Posterior cingulate gyrus (tissue), 11 donors: ENCODE measurements around the gene ESYT2.
"Not testable (repeated sequence)": the region's sequence is repeated elsewhere in the genome, so short reads cannot be mapped to it uniquely, and the experiment has no call there.

Experiments used
- DNase-seq, 10 donors: peaks; one replicate each; pipeline versions ENCODE4 v3.0.0 to v3.0.0-alpha.2; 2020 to 2021; ENCODE audit warnings: mixed read lengths in 3 of 10
- intact Hi-C: fragments of 100-400 bp; cut with DNase I; formaldehyde crosslinking; loops from one replicate; pipeline ENCODE4 v1.15.1; 2023

Gene ESYT2

DNA sequence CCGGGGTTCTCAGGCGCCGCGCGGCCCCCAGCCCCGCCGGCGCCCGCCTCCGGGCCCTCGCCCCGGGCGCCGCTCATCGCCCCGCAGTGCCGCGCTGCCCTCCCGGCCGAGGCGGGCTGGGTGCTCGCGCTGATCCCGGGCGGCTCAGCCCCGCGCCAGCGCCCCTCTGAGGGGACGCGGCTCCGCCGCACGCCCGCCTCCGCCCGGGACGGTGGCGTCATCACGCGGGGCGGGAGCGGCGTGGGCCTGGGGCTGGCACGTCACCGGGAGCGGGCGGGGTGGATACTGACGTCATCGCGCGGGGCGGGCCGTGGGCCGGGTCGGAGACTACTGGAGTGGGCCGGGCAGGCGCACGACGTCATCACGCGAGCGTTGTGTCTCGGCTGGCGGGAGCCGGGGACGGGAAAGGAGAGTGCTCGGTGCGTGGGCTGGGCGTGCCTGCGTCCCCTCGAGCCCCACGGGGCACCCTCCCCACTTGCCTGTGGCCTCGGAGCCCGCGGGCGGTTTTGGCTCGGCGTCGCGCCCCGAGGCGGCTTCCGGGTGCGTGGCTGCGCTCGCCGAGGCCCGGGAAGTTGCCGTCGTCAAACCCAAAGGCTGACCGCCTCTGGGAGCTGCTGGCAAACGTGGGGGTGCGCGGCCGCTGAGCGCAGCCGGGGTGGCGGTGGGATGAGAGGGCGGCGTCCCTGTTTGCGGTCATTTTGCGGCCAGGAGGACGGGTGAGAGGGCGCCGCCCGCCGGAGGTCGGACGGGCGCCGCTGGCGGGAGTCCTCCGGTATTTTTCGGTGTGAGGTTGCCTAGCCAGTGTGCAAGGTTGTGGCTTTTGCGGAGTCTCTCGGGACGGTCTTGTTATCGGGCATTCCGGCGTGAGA is at the start of gene ESYT2:
Gene ESYT2, minus strand, starts transcription at position 168 of the 869 bp plus-strand sequence. Its CDS starts 91 bp downstream, at position 77.
- peak; percentile 98 to 100 (median 100) for DNase-seq
- intact Hi-C loops = loop anchor here (1.0 kb wide), 2 partner anchors 27 to 124 kb away; partner anchors contain the start of gene DYNC2I1

DNA sequence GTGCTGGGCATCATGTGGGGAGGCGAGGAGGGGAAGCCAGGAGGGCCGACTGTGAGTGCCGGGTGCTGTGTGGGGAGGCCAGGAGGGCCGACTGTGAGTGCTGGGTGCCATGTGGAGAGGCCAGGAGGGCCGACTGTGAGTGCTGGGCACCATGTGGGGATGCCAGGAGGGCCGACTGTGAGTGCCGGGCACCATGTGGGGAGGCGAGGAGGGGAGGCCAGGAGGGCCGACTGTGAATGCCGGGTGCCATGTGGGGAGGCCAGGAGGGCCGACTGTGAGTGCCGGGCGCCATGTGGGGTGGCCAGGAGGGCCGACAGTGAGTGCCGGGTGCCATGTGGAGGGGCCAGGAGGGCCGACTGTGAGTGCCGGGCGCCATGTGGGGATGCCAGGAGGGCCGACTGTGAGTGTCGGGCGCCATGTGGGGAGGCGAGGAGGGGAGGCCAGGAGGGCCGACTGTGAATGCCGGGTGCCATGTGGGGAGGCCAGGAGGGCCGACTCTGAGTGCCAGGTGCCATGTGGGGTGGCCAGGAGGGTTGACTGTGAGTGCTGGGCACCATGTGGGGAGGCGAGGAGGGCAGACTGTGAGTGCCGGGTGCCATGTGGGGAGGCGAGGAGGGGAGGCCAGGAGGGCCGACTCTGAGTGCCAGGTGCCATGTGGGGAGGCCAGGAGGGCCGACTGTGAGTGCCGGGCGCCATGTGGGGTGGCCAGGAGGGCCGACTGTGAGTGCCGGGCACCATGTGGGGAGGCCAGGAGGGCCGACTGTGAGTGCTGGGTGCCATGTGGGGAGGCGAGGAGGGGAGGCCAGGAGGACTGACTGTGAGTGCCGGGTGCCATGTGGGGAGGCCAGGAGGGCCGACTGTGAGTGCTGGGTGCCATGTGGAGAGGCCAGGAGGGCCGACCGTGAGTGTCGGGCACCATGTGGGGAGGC is 49.1 kb upstream of the ESYT2 start:
- peak; percentile 36 to 94 (median 59) for DNase-seq
- intact Hi-C loops = not testable (repeated sequence)

- intact Hi-C loops = no loop called here
- no peak for DNase-seq
Observed at GRCh38 chr7:158876984-158877383, 47.7 kb upstream of the ESYT2 start.

GRCh38 chr7:158869876-158870275 is 40.6 kb upstream of the ESYT2 start:
- intact Hi-C loops = no loop called here

GRCh38 chr7:158868764-158869410 is 39.6 kb upstream of the ESYT2 start:
- no peak for DNase-seq
- intact Hi-C loops = no loop called here

More at GRCh38 chr7:158869876-158870275, 40.6 kb upstream of the ESYT2 start:
- no peak for DNase-seq

DNA sequence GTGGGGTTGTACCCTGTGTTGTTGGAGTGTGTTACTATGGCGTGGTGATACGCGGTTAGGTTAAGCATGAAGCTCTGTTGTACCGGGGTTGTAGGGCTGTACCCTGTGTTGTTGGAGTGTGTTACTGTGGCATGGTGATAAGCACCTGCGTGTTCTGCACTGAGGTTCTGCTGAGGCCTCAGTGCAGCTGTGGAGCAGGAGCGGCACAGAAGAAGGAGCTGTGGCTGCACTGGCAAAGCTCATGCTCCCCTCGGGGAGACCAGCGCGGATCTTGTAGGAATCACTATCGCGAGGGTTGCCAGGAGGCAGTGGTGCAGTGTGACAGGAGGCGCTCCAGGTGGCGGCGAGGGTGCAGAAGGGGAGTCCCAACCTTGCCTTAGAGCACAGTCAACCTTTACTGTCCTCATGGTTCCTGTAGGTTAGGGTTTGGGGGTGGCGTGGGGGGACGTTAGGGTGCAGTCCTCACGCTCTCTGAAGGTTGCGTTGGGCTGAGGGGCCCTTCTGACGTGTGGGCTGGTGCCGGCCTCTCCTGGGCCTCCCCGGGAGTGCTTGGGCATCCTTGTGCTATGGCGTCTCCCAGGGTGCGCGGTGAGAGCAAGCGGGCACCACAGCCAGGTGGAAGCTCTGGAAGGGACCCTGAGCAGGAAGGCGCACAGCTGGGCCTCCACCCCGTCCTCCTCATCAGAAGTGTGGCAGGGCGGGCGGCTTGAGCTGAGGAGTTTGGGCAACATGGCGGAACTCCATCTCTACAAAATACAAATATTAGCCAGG is 38.1 kb upstream of the ESYT2 start:
- intact Hi-C loops = no loop called here

DNA sequence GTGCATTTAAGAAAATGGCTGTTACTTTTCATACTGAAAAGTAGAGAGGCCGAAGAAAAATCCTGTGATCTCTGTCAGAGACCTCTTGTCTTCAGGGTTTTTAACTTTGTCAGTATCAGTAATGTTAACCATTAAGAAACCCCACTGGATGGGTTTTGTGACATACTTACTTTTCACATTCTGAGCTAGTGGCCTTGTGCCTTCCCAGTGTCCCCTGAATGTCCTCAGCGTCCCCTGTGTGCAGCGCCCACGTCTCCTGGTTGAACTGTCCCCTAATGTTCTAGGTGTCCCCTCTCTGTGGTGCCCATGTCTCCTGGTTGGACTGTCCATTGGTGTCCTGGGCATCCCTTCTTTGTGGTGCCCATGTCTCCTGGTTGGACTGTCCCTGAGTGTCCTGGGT is 36.7 kb upstream of the ESYT2 start:
- no peak for DNase-seq
- intact Hi-C loops = no loop called here

More for the DNA sequence above, 38.1 kb upstream of the ESYT2 start:
- DNase-seq = no peak

DNA sequence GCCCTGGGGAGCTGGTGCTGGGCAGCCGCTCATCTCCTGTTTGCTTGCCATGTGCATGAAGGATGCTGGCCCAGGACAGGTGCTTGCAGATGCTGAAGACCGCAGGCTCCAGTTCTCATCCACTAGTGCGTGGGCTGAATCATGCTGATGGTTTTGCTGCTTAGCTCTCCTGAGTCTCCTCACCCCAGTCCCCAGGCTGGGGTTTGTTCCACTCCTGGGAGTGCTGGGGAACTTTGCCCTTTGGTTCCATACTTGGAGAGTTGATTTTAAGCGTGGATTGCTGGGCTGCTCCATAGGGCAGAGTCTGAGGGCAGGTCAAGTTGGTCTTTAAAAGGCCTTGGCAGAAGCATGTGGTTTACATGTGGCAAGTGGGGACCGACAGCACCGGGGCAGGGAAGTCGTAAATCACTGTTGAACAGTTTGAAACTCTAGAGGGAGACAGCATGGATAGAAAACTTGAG is 36.2 kb upstream of the ESYT2 start:
- no peak for DNase-seq
- intact Hi-C loops = no loop called here

- intact Hi-C loops = no loop called here
- no peak for DNase-seq
Observed at GRCh38 chr7:158864833-158865232, 35.5 kb upstream of the ESYT2 start.

GRCh38 chr7:158864507-158864820 is 35.2 kb upstream of the ESYT2 start:
- intact Hi-C loops = no loop called here
- no peak for DNase-seq

GRCh38 chr7:158863611-158864506 is 34.5 kb upstream of the ESYT2 start:
- peak in 4 of 10 donors; percentile 34 to 85 (median 72) for DNase-seq
- intact Hi-C loops = no loop called here

DNA sequence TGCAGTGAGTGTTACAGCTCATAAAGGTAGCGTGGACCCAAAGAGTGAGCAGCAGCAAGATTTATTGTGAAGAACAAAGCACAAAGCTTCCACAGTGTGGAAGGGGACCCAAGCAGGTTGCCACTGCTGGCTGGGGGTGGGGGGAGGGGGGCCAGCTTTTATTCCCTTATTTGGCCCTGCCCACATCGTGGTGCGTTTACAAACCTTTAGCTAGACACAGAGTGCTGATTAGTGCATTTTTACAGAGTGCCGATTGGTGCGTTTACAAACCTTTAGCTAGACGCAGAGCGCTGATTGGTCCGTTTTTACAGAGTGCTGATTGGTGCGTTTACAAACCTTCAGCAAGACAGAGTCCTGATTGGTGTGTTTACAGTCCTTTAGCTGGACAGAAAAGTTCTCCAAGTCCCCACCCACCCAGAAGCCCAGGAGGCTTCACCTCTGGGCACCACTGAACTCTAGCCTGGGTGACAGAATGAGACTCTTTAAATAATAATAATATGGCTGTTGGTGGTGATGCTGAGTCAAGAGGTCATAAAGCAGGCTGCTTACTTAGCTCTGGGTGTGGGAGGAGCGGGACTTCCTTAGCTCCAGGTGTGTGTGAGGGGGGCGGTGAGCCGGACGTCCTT is 33.8 kb upstream of the ESYT2 start:
- intact Hi-C loops, DNase-seq: not testable (repeated sequence)

DNA sequence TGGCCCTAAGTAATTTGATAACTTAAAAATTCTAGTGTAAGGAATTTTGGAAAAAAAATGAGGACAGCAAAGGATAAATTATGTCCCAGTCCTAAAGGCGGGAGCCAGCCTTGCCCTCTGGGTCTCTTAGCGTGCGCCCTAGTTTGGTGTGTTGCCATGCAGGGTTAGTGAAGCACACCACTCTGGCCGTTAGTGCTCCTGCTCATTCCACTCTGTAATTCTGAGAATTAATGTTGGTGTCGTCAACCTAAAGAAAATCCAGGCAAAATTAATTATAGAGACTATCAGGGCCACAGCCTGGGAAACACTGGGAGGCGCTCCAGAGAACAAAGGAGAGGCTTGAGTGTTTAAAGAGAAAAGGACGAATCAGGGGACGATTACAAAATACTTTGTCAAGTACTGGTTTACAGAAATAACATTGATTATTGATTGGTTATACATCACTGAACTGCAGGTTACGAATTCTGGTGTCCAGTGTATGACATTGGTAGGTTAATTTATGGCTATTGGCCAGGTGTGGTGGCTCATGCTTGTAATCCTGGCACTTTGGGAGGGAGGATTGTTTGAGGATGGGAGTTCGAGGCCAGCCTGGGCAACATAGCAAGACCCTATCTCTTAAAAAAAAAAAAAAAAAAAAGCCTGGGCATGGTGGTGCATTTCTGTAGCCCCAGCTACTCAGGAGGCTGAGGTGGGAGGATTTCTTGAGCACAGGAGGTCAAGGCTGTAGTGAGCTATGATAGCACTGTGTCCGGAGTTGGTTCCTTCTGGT is 32.8 kb upstream of the ESYT2 start:
- DNase-seq = no peak
- intact Hi-C loops = no loop called here

DNA sequence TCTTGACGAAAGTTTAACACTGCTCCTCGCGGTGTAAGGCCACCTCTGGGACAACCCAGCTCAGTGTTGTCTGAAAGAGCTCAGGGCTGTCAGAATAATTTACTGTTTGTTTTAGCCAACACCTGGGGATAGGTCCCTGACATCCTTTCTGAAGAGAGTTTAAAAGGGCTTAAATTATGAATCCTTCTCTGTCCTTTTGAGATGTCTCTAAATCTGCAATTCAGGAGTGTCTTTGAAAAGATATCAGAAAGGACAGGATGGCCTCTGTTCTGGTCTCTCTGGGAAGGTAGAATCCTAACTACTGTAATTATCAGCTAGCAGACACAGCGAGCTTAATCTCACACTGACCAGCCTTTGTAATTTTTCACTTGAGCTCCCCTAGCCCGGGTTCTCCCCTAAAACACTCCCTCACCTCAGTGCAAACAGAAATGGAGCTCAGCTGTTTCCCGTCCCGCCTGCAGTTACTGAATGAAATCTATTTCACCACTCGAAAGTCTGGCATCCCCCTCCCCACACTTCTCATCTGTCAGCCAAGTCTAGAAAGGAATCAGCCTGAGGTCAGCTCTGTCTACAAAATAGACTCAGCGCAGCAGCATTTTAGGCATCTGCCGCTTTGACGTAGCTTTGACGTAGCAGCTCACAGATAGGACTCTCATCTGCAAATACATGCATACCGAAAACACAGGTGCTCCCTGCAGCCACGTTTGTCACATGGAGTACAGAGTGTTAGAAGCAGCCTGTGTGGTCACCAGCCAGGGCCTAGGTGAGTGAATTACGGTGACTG is 31.9 kb upstream of the ESYT2 start:
- intact Hi-C loops = no loop called here

GRCh38 chr7:158860394-158860793 is 31.1 kb upstream of the ESYT2 start:
- intact Hi-C loops = no loop called here
- DNase-seq = no peak

More for the DNA sequence above, 31.9 kb upstream of the ESYT2 start:
- no peak for DNase-seq

DNA sequence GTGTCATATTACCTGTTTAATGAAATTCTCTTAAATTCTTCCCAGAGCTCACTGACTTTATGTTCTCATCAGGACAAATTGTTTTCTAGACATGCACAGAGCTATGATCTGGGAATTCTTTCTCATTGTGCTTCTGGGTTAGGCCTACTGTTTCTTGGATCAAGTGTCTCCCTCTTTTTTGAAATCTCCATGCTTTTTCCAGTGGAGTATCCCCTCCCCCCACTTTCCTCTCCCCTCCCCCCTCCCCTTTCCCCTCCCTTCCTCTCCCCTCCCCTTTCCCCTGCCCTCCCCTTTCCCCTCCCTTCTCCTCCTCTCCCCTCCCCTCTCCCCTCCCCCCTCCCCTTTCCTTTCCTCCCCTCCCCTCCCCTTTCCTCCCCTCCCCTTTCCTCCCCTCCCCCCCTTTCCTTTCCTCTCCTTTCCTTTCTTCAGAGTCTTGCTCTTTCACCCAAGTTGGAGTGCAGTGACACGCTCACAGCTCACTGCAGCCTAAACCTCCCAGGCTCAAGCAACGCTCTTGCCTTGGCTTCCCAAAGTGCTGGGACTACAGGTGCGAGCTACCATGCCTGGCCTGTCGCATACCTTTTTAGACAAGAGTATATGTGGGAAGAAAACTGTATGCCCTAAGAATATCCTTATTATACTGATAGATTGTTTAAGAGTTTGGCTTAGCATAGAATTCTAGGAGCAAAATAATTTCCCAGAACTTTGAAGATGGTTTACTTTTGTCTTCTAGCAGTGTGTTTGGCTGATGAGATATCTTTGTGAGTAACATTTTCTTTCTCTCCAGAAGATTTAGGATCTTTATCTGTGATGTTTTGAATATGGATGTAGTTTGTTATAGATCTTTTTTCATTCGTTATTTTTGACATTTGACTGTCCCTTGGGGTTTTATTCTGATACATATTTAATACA is 29.5 kb upstream of the ESYT2 start:
- intact Hi-C loops = loop anchor here (10.0 kb wide), 1 partner anchor 154 kb away; the partner anchor contains the start of gene NCAPG2
- DNase-seq = no peak
